SU-DHL-6 (cell line): ENCODE results near the gene CWH43.

Experiments used
- EZH2phosphoT487 ChIP-seq: fragments of 200-600 bp; sonication (generic), shearing (Covaris generic); conservative IDR thresholded peaks from 2 replicates; pipeline ENCODE4 v1.6.1; 2018; ENCODE audit warnings: mild to moderate bottlenecking, antibody characterized with exemption, low read length, moderate library complexity, mixed read lengths
- TF ChIP-seq, protein P1 (sequence below): fragments of 200-600 bp; sonication (generic); IDR thresholded peaks from one replicate; pipeline ENCODE4 v1.5.1; 2017; ENCODE audit warnings: antibody characterized with exemption, mild to moderate bottlenecking, low read length, moderate library complexity; ENCODE audit not compliant: insufficient read depth, poor library complexity, severe bottlenecking

DNA sequence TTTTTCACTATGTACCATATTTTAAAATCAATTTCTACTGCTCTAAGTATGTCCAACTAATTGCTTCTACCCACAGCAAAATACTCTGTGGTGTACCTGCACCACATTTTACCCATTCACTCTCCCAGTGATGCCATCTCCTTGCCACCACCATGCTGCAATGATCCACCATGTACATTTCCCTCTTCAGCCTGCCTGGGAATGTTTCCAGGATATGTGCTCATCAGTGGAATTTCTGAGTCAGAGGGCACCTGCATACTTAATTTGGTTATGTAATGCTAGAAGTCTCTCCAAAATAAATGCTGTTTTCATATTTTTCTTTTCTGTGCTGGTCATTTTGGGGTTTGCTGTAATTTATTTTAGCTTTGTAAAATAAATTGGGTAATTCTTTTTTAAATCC is 46.3 kb upstream of the CWH43 start:
- TF ChIP-seq, protein P1, sequence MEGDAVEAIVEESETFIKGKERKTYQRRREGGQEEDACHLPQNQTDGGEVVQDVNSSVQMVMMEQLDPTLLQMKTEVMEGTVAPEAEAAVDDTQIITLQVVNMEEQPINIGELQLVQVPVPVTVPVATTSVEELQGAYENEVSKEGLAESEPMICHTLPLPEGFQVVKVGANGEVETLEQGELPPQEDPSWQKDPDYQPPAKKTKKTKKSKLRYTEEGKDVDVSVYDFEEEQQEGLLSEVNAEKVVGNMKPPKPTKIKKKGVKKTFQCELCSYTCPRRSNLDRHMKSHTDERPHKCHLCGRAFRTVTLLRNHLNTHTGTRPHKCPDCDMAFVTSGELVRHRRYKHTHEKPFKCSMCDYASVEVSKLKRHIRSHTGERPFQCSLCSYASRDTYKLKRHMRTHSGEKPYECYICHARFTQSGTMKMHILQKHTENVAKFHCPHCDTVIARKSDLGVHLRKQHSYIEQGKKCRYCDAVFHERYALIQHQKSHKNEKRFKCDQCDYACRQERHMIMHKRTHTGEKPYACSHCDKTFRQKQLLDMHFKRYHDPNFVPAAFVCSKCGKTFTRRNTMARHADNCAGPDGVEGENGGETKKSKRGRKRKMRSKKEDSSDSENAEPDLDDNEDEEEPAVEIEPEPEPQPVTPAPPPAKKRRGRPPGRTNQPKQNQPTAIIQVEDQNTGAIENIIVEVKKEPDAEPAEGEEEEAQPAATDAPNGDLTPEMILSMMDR, result no peak
- no peak for TF ChIP-seq EZH2phosphoT487
